ENCODE data around the gene BUB1B. TPM values are rescaled to one million over a fixed set of nuclear protein-coding genes. Genes with fewer than 3 reads are reported as not detected.

BUB1B gene
- total RNA-seq, 2 donors from 2014 or later, result 2.5 to 8.2 TPM

Other genes starting within 250 kb of the BUB1B start
- gene GPR176, start 240.8 kb upstream of the BUB1B start, total RNA-seq, result 10 to 100 TPM; 26.2 to 28.3 TPM
- 10 to 100 TPM; 42.3 to 57.7 TPM for gene EIF2AK4, start 227.0 kb upstream of the BUB1B start, total RNA-seq
- gene SRP14, start 121.9 kb upstream of the BUB1B start, total RNA-seq, result 100 to 1,000 TPM; 366 to 428 TPM
- 10 to 100 TPM in 1 of 2 donors, 1 to 10 TPM in 1; 8.8 to 19.0 TPM for gene BMF, start 52.2 kb upstream of the BUB1B start, total RNA-seq
- gene PAK6, start 78.0 kb downstream of the BUB1B start, total RNA-seq, result 100 to 1,000 TPM in 1 of 2 donors, 10 to 100 TPM in 1; 13.8 to 190 TPM
- 1 to 10 TPM in 1 of 2 donors, not detected in 1; 2.7 TPM for gene ANKRD63, start 122.0 kb downstream of the BUB1B start, total RNA-seq
- 10 to 100 TPM in 1 of 2 donors, 1 to 10 TPM in 1; 1.5 to 13.0 TPM for gene PLCB2, start 146.9 kb downstream of the BUB1B start, total RNA-seq
- 10 to 100 TPM; 18.7 to 24.3 TPM for gene INAFM2, start 162.6 kb downstream of the BUB1B start, total RNA-seq
- 10 to 100 TPM in 1 of 2 donors, 1 to 10 TPM in 1; 9.0 to 29.7 TPM for gene CCDC9B, start 179.9 kb downstream of the BUB1B start, total RNA-seq
- gene PHGR1, start 190.0 kb downstream of the BUB1B start, total RNA-seq, result not detected
- 1 to 10 TPM in 1 of 2 donors, under 1 TPM in 1; 0.27 to 1.6 TPM for gene DISP2, start 197.2 kb downstream of the BUB1B start, total RNA-seq
- 10 to 100 TPM; 12.9 to 19.8 TPM for gene KNSTRN, start 221.7 kb downstream of the BUB1B start, total RNA-seq
- 100 to 1,000 TPM; 112 to 115 TPM for gene IVD, start 244.7 kb downstream of the BUB1B start, total RNA-seq

Measured in prostate gland (tissue), 2 donors.